KOPT-K1 (cell line): Measurements from ENCODE around the gene SPI1.

Source experiments
- H3K27ac ChIP-seq: fragments of 200-600 bp; sonication (generic); 2 replicates; pipeline ENCODE4 v1.5.1; 2016; ENCODE audit warnings: antibody characterized with exemption, mild to moderate bottlenecking, low read depth, low read length; ENCODE audit not compliant: poor library complexity, severe bottlenecking
- H3K36me3 ChIP-seq: fragments of 200-600 bp; sonication (generic); 2 replicates; pipeline ENCODE4 v1.5.1; 2017; ENCODE audit warnings: antibody characterized with exemption, mild to moderate bottlenecking, low read length, moderate library complexity; ENCODE audit not compliant: insufficient read depth
- H3K9me3 ChIP-seq: fragments of 200-600 bp; sonication (generic); 2 replicates; pipeline ENCODE4 v1.5.1; 2017; ENCODE audit warnings: antibody characterized with exemption, low read length, mild to moderate bottlenecking; ENCODE audit not compliant: insufficient read depth, poor library complexity, severe bottlenecking

The SPI1 gene

DNA sequence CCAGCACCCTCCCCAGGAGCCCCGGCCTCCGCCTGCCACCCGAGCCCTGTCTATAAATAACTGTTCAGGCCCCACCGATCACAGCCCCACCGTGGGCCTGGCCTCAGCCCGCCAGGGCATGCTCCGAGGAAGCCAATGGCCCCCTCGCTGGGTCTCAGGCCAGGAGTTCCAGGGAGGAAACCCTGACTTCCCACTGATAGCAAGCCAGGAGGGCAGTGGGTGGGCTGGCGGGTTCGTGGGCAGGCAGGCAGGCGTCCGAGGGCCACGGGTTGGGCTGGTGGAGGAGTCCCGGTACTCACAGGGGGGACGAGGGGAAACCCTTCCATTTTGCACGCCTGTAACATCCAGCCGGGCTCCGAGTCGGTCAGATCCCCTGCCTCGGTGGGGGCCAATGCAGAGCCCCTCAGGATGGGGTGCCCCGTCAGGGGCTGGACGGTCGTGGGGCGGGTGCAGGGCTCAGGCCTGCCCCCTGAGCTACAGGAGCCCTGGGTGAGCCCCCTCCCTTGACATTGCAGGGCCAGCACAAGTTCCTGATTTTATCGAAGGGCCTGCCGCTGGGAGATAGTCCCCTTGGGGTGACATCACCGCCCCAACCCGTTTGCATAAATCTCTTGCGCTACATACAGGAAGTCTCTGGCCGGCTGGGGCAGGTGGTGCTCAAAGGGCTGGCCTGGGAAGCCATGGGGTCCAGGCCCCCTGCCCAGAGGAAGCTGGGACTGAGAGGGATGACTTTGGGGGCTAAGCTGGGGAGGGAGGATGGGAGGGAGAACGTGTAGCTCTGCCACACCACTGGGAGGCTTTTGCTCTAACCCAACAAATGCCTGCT is at the start of gene SPI1:
SPI1 (minus strand) TSS at position 538 of the 826 bp plus-strand sequence; CDS start at position 344, 194 bp downstream.
- H3K9me3 ChIP-seq: no peaks in the 10 kb centered on the region
- no peak within 1 kb of the TSS for H3K27ac ChIP-seq

GRCh38 chr11:47426062-47426956 is 48.0 kb upstream of the SPI1 start, which contains the start of gene PSMC3:
Gene PSMC3 (minus strand): TSS chr11:47426439. CDS start chr11:47426279, 160 bp downstream.
- H3K36me3 ChIP-seq: peaks cover 38% of the 10 kb centered on the region
- H3K9me3 ChIP-seq: no peaks in the 10 kb centered on the region
- H3K27ac ChIP-seq: peak within 1 kb of the TSS; percentile 95

More for the DNA sequence above, at the start of gene SPI1:
- H3K36me3 ChIP-seq: no peaks in the 10 kb centered on the region

GRCh38 chr11:47425611-47426010 is 47.3 kb upstream of the SPI1 start:
- H3K36me3 ChIP-seq: peaks cover 45% of the 10 kb centered on the region
- no peaks in the 10 kb centered on the region for H3K9me3 ChIP-seq
- H3K27ac ChIP-seq: peak overlapping the region; percentile 95

GRCh38 chr11:47418454-47419259 is 40.3 kb upstream of the SPI1 start:
- Histone ChIP-seq H3K36me3 (peaks cover 97% of the 10 kb centered on the region), H3K9me3 (no peaks in the 10 kb centered on the region), H3K27ac (no peak overlapping the region)

DNA sequence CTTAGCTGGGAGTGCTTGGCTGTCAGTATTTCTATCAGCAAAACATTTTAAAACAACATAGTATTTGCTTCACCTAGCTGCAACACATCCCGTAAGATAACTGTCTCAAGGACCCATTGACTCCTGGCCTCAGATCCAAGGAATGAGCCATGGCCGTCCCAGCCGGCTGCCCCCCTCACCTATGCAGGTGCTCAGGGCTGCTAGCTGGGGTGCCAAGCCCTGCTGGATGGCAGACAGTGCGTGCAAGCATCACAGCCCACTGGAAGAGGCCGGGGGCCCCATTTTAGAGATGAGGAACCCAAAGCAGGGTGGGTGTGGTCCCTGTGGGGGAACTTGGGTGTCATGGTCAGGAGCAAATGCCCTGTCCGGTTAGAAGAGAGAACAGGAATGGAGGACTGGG is 39.4 kb upstream of the SPI1 start:
- Histone ChIP-seq H3K27ac (no peak overlapping the region), H3K9me3 (no peaks in the 10 kb centered on the region), H3K36me3 (peaks cover 90% of the 10 kb centered on the region)

GRCh38 chr11:47415949-47416472 is 37.7 kb upstream of the SPI1 start:
- H3K9me3 ChIP-seq: no peaks in the 10 kb centered on the region
- H3K27ac ChIP-seq: no peak overlapping the region
- H3K36me3 ChIP-seq: peaks cover 73% of the 10 kb centered on the region

- H3K27ac ChIP-seq: no peak overlapping the region
- H3K36me3 ChIP-seq: peaks cover 66% of the 10 kb centered on the region
These were observed 36.9 kb upstream of the SPI1 start for GRCh38 chr11:47415091-47415854.

GRCh38 chr11:47414685-47415070 is 36.3 kb upstream of the SPI1 start:
- H3K9me3 ChIP-seq: no peaks in the 10 kb centered on the region
- H3K36me3 ChIP-seq: peaks cover 60% of the 10 kb centered on the region
- no peak overlapping the region for H3K27ac ChIP-seq

More at GRCh38 chr11:47415091-47415854, 36.9 kb upstream of the SPI1 start:
- H3K9me3 ChIP-seq: no peaks in the 10 kb centered on the region

DNA sequence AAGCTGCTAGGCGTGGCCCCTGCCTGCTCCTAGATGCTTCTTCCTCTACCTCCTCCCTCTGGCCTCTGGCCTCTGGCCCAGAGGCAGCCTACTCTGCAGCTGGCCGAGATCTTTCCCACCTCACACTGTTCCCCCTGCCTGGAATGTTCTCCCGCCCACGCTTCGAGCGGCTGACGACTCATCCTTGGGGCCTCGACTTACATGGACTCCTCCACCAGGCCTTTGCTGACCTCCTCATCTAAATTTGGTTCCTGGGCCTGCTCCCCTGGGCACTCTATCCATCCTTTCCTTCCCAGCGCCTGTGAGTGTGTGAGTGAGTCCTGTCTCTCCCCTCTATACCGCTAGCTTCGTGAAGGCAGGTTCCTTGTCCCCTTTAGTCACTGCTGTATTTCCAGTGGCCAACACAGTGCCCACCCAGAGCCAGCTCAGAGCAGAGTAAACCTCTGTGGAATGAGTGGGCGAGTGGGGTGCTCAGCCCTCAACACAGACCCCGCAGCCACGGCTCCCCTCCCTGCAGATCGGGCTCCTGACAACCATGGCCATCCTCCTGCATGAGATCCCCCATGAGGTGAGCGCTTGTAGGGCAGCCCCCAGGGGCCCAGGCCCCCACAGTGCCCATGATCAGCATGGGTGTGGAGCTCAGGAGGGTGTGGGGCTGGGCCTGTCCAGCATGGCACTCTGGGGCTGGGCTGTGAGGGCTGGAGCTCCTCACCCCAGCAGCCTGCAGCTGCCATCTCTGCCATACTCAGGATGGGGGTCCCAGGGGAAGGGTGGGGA is 35.7 kb upstream of the SPI1 start:
- H3K36me3 ChIP-seq: peaks cover 54% of the 10 kb centered on the region
- H3K9me3 ChIP-seq: no peaks in the 10 kb centered on the region
- H3K27ac ChIP-seq: no peak overlapping the region

DNA sequence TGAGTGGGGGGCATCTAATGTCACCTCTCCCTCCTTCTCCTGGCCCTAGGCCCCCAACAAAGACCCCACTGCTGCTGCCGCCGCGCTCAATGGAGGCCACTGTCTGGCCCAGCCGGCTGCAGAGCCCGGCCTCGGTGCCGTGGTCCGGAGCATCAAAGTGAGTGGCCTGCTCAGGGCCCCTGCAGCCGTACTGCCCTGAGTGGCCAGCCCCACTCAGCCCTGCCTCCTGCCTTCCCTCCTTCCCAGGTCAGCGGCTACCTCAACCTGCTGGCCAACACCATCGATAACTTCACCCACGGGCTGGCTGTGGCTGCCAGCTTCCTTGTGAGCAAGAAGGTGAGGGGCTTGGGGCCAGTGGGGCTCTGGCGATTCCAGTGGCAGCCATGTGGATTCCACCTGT is 35.0 kb upstream of the SPI1 start:
- peaks cover 46% of the 10 kb centered on the region for H3K36me3 ChIP-seq
- H3K9me3 ChIP-seq: no peaks in the 10 kb centered on the region
- H3K27ac ChIP-seq: no peak overlapping the region

- Histone ChIP-seq H3K9me3 (no peaks in the 10 kb centered on the region), H3K36me3 (peaks cover 34% of the 10 kb centered on the region), H3K27ac (no peak overlapping the region)
These were observed 33.8 kb upstream of the SPI1 start for GRCh38 chr11:47411884-47412746.

DNA sequence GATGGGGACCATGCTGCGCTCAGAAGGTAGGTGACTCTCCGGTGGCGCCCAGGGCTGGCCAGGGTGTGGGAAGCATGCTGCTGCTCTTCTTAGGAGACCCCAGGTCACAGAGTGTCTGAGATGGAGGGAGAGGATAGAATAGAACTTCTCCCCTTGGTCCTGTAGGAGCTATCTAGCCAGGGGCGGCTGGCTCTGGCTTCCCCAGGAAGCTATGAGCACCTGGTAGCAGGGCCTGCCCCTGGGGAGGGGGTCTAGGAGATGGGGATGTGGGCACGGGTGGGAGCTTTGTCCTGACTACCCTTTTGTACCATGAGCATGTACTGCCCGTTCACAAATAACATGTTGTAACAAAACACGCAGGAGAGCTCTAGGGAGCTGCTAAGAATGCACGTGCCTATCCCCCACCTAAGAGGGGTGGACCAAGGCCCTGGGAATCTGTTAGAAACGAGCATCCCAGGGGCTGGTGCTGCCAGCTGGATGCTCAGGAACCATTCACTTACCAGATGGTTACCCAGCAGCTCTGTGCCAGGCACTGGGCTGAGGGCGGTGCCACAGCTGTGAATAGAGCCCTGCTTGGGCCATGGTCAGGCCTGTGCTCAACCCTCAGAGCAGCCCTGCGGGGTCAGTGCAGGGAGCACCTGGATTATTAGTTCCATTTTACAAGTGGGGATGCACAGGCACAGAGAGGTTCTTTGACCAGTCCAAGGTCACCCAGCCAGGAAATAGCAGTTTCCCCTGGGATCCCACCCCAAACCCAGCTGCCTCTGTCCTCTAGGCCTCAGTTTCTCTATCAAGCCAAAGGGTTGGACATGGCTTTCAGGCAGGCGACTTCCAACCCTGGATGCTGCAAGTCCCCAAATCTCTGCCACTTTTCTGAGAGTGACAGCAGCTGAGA is 32.3 kb upstream of the SPI1 start:
- peaks cover 21% of the 10 kb centered on the region; the same call in 1 of the 2 replicates for H3K36me3 ChIP-seq
- H3K27ac ChIP-seq: no peak overlapping the region
- H3K9me3 ChIP-seq: no peaks in the 10 kb centered on the region
